Lower lobe of right lung (tissue), 2 donors: ENCODE results near the gene NR4A1. TPM values are rescaled to one million over a fixed set of nuclear protein-coding genes. Genes with fewer than 3 reads are reported as not detected.

Experiments used
- ATAC-seq, 2 donors: fragments of 200-7000 bp; cut with Tn5 transposase; one replicate each; pipeline ENCODE4 v1.9.1; 2020 to 2022; ENCODE audit warnings: mild to moderate bottlenecking in 2 of 2, moderate library complexity in 2 of 2
- DNase-seq: peaks from one replicate; pipeline ENCODE4 v3.0.0-alpha.2; 2020
- H3K27ac ChIP-seq: fragments of 200-600 bp; one replicate; pipeline ENCODE4 v1.8.0; 2022
- H3K27me3 ChIP-seq: fragments of 200-600 bp; one replicate; pipeline ENCODE4 v1.8.0; 2022; ENCODE audit warnings: low read depth
- H3K36me3 ChIP-seq: fragments of 200-600 bp; one replicate; pipeline ENCODE4 v1.8.0; 2022; ENCODE audit warnings: mild to moderate bottlenecking
- H3K4me1 ChIP-seq: fragments of 200-600 bp; one replicate; pipeline ENCODE4 v1.8.0; 2022
- H3K4me3 ChIP-seq: fragments of 200-600 bp; one replicate; pipeline ENCODE4 v1.8.0; 2022; ENCODE audit warnings: mild to moderate bottlenecking
- H3K9me3 ChIP-seq: fragments of 200-600 bp; one replicate; pipeline ENCODE4 v1.8.0; 2022
- intact Hi-C: fragments of 100-400 bp; cut with DNase I; formaldehyde crosslinking; loops from one replicate; pipeline ENCODE4 v1.11.0; 2022
- total RNA-seq: library from RNA; stranded (reverse); fragmentation: NEBNext Ultra II Directional; extraction: Animal tissue kit (Norgen Biotek cat#: 25700); gene quantifications from one replicate; pipeline ENCODE4 v1.2.1, GENCODE V29; 2021
- TF ChIP-seq, protein P1 (sequence below): fragments of 200-600 bp; IDR thresholded peaks from one replicate; pipeline ENCODE4 v1.8.0; 2022; ENCODE audit warnings: antibody characterized with exemption, mild to moderate bottlenecking
- donor health status: DM: no; HTN: yes; CAD: no; lungs with severe emphysema.

The NR4A1 gene
- total RNA-seq, 1 donor from 2014 or later, result 39.3 TPM

DNA sequence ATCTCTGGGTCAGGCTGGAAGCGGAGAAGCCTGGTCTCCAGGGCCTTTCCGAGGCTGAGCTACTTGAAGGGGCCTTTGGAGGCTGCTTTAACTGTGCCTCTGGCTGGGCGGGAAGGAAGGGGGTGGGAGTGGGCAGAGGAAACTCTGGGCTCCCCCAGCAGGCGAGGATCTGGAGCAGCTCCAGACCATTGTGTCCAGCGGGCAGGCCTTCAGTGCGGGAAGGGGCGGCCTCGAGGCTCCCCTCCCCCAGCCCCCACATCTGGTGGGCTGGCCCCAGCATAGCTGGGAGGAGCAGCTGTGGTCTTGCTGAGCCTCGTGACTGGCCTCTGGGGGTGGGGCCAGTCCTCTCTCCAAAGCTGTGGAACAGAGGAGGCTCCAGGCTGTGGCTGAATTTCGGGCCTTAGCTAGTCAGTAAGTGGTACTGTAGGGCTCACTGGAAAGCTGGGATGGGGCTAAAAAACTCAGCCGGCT lies 41.1 kb upstream of the NR4A1 start:
- TF ChIP-seq, protein P1, sequence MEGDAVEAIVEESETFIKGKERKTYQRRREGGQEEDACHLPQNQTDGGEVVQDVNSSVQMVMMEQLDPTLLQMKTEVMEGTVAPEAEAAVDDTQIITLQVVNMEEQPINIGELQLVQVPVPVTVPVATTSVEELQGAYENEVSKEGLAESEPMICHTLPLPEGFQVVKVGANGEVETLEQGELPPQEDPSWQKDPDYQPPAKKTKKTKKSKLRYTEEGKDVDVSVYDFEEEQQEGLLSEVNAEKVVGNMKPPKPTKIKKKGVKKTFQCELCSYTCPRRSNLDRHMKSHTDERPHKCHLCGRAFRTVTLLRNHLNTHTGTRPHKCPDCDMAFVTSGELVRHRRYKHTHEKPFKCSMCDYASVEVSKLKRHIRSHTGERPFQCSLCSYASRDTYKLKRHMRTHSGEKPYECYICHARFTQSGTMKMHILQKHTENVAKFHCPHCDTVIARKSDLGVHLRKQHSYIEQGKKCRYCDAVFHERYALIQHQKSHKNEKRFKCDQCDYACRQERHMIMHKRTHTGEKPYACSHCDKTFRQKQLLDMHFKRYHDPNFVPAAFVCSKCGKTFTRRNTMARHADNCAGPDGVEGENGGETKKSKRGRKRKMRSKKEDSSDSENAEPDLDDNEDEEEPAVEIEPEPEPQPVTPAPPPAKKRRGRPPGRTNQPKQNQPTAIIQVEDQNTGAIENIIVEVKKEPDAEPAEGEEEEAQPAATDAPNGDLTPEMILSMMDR, result no peak
- Histone ChIP-seq H3K27me3 (peaks cover 18% of the 10 kb centered on the region), H3K27ac (peak overlapping the region; percentile 92), H3K4me3 (peak overlapping the region; percentile 74), H3K36me3 (peaks cover 40% of the 10 kb centered on the region), H3K9me3 (no peaks in the 10 kb centered on the region), H3K4me1 (peaks cover 51% of the 10 kb centered on the region)
- ATAC-seq, result peak; percentile 35 to 56
- intact Hi-C loops, result no loop called here
- peak; percentile 74 for DNase-seq

DNA sequence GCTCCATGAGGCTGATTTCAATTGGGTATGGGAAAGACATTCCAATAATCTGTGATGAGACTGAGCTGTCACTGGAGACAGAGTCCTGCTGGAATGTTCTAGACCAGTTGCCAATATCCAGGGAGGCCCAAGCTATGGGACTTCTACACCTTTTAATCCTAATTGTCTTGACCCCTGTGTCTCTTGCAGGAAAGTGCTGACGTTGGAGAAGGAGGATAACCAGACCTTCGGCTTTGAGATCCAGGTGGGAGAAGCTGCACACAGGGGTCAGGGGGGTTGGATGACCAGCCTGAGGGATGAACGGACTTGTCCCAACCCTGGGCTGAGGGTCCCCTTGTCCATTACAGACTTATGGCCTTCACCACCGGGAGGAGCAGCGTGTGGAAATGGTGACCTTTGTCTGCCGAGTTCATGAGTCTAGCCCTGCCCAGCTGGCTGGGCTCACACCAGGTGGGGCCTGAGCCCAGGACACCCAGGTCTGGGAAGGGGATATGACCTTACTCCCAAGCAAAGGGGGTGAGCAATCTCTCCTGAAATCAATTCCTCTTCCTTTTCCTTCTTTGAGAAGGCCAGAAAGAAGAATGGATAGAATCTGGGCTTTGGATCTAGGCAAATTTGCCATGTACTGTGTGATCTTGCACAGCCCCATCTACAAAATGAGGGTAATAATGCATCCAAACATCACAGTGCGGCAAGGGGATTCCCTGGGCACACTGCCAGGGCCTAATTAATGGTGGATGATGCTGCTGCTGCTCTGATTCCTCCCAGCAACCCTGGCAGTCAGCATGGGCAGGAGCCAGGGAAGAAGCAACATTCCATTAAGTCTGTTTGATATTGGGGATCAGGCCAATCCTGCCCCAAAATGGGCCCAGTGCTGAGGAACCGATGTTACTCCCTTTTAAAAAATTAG lies 40.3 kb upstream of the NR4A1 start:
- peaks cover 44% of the 10 kb centered on the region for H3K4me1 ChIP-seq
- peaks cover 13% of the 10 kb centered on the region for H3K27me3 ChIP-seq

DNA sequence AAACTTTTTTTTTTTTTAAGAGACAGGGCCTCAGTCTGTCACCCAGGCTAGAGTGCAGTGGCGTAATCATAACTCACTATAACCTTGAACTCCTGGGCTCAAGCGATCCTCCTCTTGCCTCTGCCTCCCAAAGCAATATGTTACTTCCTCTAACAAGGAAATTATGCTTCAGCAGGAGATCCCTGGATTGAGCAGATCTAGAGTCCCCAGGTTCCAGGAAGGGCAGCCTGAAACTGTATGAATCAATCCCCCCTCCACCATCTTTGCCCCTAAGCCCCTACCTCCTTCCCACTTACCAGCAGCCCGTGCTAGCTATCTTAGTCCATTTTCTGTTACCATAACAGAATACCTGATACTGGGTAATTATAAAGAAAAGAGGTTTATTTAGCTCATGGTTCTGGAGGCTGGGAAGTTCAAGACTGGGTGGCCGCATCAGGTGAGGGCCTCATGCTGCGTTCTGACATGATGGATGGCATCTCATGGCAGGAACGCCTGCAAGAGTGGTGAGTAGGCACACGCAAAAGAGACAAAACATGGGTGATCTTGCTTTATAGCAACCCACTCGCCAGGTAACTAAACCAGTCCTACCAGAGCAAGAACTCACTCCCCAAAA lies 39.5 kb upstream of the NR4A1 start:
- peaks cover 47% of the 10 kb centered on the region for H3K36me3 ChIP-seq
- no peak overlapping the region for H3K4me3 ChIP-seq
- ATAC-seq (no peak), DNase-seq (no peak)
- peaks cover 37% of the 10 kb centered on the region for H3K4me1 ChIP-seq
- peaks cover 6% of the 10 kb centered on the region for H3K27me3 ChIP-seq
- intact Hi-C loops, result no loop called here
- TF ChIP-seq, protein P1, result no peak
- peak overlapping the region; percentile 92 for H3K27ac ChIP-seq
- no peaks in the 10 kb centered on the region for H3K9me3 ChIP-seq

More for the DNA sequence above, 40.3 kb upstream of the NR4A1 start:
- intact Hi-C loops, result no loop called here
- DNase-seq (no peak), ATAC-seq (no peak)
- no peaks in the 10 kb centered on the region for H3K9me3 ChIP-seq
- TF ChIP-seq, protein P1, result no peak
- H3K36me3 ChIP-seq, result peaks cover 47% of the 10 kb centered on the region
- peak overlapping the region; percentile 92 for H3K27ac ChIP-seq
- peak overlapping the region; percentile 74 for H3K4me3 ChIP-seq

DNA sequence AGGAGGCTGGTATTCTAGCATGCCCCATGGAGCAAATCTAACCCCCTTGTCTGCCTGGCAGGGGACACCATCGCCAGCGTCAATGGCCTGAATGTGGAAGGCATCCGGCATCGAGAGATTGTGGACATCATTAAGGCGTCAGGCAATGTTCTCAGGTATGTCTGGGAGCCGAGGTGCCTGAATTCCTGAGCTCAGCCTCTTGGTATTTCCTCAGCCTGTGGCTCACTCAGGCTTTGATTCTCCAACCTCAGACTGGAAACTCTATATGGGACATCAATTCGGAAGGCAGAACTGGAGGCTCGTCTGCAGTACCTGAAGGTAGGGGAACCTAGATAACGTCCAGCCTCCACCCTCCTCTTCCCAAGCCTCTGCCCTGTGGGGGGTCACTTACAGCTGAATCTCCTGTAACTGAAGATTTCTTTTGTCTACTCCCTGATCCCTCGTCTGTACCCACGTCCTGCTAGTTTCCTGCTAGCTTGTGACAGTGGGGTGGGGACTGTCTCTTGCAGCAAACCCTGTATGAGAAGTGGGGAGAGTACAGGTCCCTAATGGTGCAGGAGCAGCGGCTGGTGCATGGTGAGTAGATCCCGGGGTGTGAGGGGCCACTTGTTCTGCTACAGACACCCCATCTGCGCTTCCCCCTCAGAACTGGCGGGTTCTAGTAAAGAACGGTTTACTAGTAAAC lies 37.5 kb upstream of the NR4A1 start:
- peaks cover 23% of the 10 kb centered on the region for H3K4me1 ChIP-seq
- no peaks in the 10 kb centered on the region for H3K27me3 ChIP-seq
- intact Hi-C loops, result no loop called here
- ATAC-seq (no peak), DNase-seq (no peak)
- TF ChIP-seq, protein P1, result no peak
- H3K4me3 ChIP-seq, result no peak overlapping the region
- H3K27ac ChIP-seq, result no peak overlapping the region
- no peaks in the 10 kb centered on the region for H3K9me3 ChIP-seq
- peaks cover 47% of the 10 kb centered on the region for H3K36me3 ChIP-seq
